Colonic mucosa (tissue), 4 donors: ENCODE measurements around the gene NTNG1. TPM values are rescaled to one million over a fixed set of nuclear protein-coding genes. Genes with fewer than 3 reads are reported as not detected.

ENCODE experiments used
- DNase-seq: peaks from one replicate; pipeline ENCODE4 v3.0.0-alpha.2; 2020
- H3K27ac ChIP-seq: fragments of 200-600 bp; one replicate; pipeline ENCODE4 v1.8.0; 2021
- H3K27me3 ChIP-seq: fragments of 200-600 bp; one replicate; pipeline ENCODE4 v1.8.0; 2021
- H3K36me3 ChIP-seq: fragments of 200-600 bp; one replicate; pipeline ENCODE4 v1.8.0; 2021
- H3K4me1 ChIP-seq: fragments of 200-600 bp; one replicate; pipeline ENCODE4 v1.8.0; 2021; ENCODE audit warnings: mild to moderate bottlenecking
- H3K4me3 ChIP-seq: fragments of 200-600 bp; one replicate; pipeline ENCODE4 v1.8.0; 2021
- H3K9ac ChIP-seq, 2 donors: one replicate each; pipeline ENCODE4 v1.7.0; 2013; ENCODE audit warnings: control low read depth in 2 of 2, low read depth in 2 of 2, low read length in 2 of 2
- H3K9me3 ChIP-seq: fragments of 200-600 bp; one replicate; pipeline ENCODE4 v1.8.0; 2021
- CTCF ChIP-seq: fragments of 200-600 bp; IDR thresholded peaks from one replicate; pipeline ENCODE4 v1.8.0; 2022; ENCODE audit warnings: antibody characterized with exemption, mild to moderate bottlenecking
- intact Hi-C: fragments of 100-400 bp; cut with DNase I; formaldehyde crosslinking; loops from one replicate; pipeline ENCODE4 v1.14.1; 2022
- total RNA-seq, 2 donors: library from RNA; stranded (reverse); fragmentation: NEBNext Ultra II Directional in 1 of 2; extraction: Animal tissue kit (Norgen Biotek cat#: 25700) in 1 of 2; gene quantifications; one replicate each; pipeline ENCODE4 v1.2.1, GENCODE V29; 2021
- donor health status: healthy.
- donor health status: DM: no; HTN: no; CAD: no.
- donor health status: DM: no; HTN: no; CAD: no.

Gene NTNG1
- total RNA-seq, 2 donors from 2014 or later, result 0.30 to 0.88 TPM

- Histone ChIP-seq H3K9me3 (no peaks in the 10 kb centered on the region), H3K27ac (no peak overlapping the region), H3K4me1 (no peaks in the 10 kb centered on the region), H3K4me3 (no peak overlapping the region), H3K36me3 (no peaks in the 10 kb centered on the region), H3K9ac (no peak overlapping the region), H3K27me3 (no peaks in the 10 kb centered on the region)
- no peak for DNase-seq
- intact Hi-C loops, result no loop called here
- TF ChIP-seq CTCF, result no peak
These were observed 216.5 kb downstream of the NTNG1 start for GRCh38 chr1:107357376-107357775.

GRCh38 chr1:107358619-107359327, 217.9 kb downstream of the NTNG1 start:
- Histone ChIP-seq H3K4me1 (no peaks in the 10 kb centered on the region), H3K9ac (no peak overlapping the region), H3K27ac (no peak overlapping the region), H3K4me3 (no peak overlapping the region), H3K9me3 (no peaks in the 10 kb centered on the region), H3K36me3 (no peaks in the 10 kb centered on the region), H3K27me3 (no peaks in the 10 kb centered on the region)
- intact Hi-C loops, result no loop called here
- no peak for DNase-seq
- no peak for TF ChIP-seq CTCF

GRCh38 chr1:107359472-107360241, 218.8 kb downstream of the NTNG1 start:
- Histone ChIP-seq H3K27me3 (no peaks in the 10 kb centered on the region), H3K9ac (no peak overlapping the region), H3K27ac (no peak overlapping the region), H3K4me3 (no peak overlapping the region), H3K4me1 (no peaks in the 10 kb centered on the region), H3K36me3 (no peaks in the 10 kb centered on the region), H3K9me3 (no peaks in the 10 kb centered on the region)
- TF ChIP-seq CTCF, result no peak
- DNase-seq, result no peak
- intact Hi-C loops, result no loop called here

- Histone ChIP-seq H3K27me3 (no peaks in the 10 kb centered on the region), H3K9ac (no peak overlapping the region), H3K4me1 (no peaks in the 10 kb centered on the region), H3K27ac (no peak overlapping the region), H3K4me3 (no peak overlapping the region), H3K9me3 (no peaks in the 10 kb centered on the region), H3K36me3 (no peaks in the 10 kb centered on the region)
- intact Hi-C loops, result no loop called here
- no peak for DNase-seq
- no peak for TF ChIP-seq CTCF
These were observed 221.8 kb downstream of the NTNG1 start for GRCh38 chr1:107362468-107363140.

- intact Hi-C loops, result no loop called here
- no peaks in the 10 kb centered on the region for H3K36me3 ChIP-seq
- no peaks in the 10 kb centered on the region for H3K9me3 ChIP-seq
- no peak overlapping the region for H3K27ac ChIP-seq
- H3K9ac ChIP-seq, result no peak overlapping the region
- no peak overlapping the region for H3K4me3 ChIP-seq
- no peaks in the 10 kb centered on the region for H3K27me3 ChIP-seq
- no peaks in the 10 kb centered on the region for H3K4me1 ChIP-seq
- no peak for TF ChIP-seq CTCF
- DNase-seq, result no peak
These were observed 222.3 kb downstream of the NTNG1 start for GRCh38 chr1:107363154-107363553.
